ENCODE results near the gene LHPP. TPM values are rescaled to one million over a fixed set of nuclear protein-coding genes. Genes with fewer than 3 reads are reported as not detected.

LHPP gene
- total and polyA plus RNA-seq, 10 donors = 16.8 to 36.8 (median 23.5) TPM

GRCh38 chr10:124566981-124567835 lies 105.6 kb downstream of the LHPP start:
- Histone ChIP-seq H3K27ac (no peak overlapping the region), H3K4me1 (peaks cover 4 to 29% (median 15%) of the 10 kb centered on the region in 6 donors), H3K36me3 (no peaks in the 10 kb centered on the region), H3K27me3 (replicated peaks in 1 of 7) (no peaks in the 10 kb centered on the region), H3K4me3 (no peak overlapping the region), H3K9me3 (no peaks in the 10 kb centered on the region)
- WGBS, 5 donors = 91 to 95% (median 92%) methylated on average over 31 to 33 of the region's 33 CpGs
- DNase-seq = peak; percentile 72
- intact Hi-C loops (cut with DNase I; ENCODE audit: low total_unique reads) = no loop called here
- TF ChIP-seq POLR2AphosphoS5 (IDR thresholded peaks at IDR 0.05) = no peak
- TF ChIP-seq, protein P1, sequence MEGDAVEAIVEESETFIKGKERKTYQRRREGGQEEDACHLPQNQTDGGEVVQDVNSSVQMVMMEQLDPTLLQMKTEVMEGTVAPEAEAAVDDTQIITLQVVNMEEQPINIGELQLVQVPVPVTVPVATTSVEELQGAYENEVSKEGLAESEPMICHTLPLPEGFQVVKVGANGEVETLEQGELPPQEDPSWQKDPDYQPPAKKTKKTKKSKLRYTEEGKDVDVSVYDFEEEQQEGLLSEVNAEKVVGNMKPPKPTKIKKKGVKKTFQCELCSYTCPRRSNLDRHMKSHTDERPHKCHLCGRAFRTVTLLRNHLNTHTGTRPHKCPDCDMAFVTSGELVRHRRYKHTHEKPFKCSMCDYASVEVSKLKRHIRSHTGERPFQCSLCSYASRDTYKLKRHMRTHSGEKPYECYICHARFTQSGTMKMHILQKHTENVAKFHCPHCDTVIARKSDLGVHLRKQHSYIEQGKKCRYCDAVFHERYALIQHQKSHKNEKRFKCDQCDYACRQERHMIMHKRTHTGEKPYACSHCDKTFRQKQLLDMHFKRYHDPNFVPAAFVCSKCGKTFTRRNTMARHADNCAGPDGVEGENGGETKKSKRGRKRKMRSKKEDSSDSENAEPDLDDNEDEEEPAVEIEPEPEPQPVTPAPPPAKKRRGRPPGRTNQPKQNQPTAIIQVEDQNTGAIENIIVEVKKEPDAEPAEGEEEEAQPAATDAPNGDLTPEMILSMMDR (IDR thresholded peaks at IDR 0.05 in 8 of 11, conservative IDR thresholded peaks at IDR 0.05 in 3 of 11) = no peak
- no peak for TF ChIP-seq POLR2A (IDR thresholded peaks at IDR 0.05)

DNA sequence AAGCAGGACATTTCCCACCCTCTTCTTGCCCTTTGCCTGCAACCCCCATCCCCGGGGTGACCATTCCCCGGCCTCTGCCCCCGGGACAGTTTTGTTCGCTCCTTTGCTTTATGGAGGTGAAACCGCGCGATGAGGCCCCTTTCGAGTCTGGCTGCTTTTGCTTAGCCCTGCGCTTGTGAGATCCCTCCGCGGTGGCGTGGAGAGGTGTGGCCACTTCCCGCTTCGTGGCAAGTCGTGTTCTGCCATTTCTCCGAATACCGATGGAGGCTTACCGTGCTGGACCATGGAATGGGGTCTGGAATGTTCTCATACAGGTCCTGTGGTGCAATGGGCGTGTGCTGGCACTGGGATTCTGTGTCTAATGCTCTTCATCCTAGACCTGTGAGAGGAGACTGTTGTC lies 106.7 kb downstream of the LHPP start:
- intact Hi-C loops (cut with DNase I; ENCODE audit: low total_unique reads) = no loop called here
- DNase-seq = peak; percentile 61
- Histone ChIP-seq H3K4me1 (peaks cover 4 to 29% (median 15%) of the 10 kb centered on the region in 6 donors), H3K27me3 (replicated peaks in 1 of 7) (no peaks in the 10 kb centered on the region), H3K27ac (no peak overlapping the region), H3K4me3 (no peak overlapping the region), H3K36me3 (no peaks in the 10 kb centered on the region), H3K9me3 (no peaks in the 10 kb centered on the region)
- TF ChIP-seq, protein P1 (IDR thresholded peaks at IDR 0.05 in 8 of 11, conservative IDR thresholded peaks at IDR 0.05 in 3 of 11) = no peak
- TF ChIP-seq POLR2A (IDR thresholded peaks at IDR 0.05) = no peak
- TF ChIP-seq POLR2AphosphoS5 (IDR thresholded peaks at IDR 0.05) = no peak
- 90 to 94% (median 92%) methylated on average over 17 to 19 of the region's 19 CpGs for WGBS, 5 donors

DNA sequence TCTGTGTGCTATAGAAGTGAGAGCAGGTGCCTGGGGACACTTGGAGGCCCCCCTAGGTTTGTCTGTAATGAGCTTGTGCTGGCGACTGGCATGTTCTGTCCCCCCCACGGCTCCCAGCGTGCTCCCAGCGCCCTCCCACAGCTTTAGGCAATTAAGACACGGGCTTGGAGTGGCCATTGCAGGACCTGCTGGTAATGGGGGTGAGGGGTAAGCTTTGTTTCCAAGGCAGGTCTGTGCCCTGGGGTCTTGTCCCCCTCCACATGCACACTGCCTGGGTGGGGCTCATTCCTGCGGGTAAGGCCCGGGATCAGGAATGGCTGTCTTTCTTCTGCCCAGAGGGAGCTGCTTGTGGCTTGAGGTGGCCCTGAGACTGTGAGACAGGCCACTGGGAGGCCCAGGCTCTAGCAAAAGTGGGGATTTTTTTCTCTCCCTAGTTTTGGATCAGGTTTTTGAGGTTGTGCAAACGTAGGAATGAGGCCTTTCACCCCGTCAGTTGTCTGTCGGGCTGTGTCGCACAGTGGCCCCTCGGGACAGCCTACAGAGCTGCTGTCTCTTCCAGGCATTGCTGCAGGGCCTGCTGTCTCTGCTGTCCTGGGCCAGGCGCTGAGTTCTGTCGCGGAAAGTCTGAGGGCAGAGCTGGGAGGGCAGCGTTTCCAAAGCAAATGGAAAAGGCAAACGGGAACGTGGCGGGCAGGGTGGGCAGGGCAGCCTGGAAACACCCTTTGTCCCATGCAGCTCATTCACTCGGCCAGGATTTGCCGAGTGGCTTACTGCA lies 107.4 kb downstream of the LHPP start:
- intact Hi-C loops (cut with DNase I; ENCODE audit: low total_unique reads) = no loop called here
- WGBS, 5 donors = 77 to 86% (median 79%) methylated on average over 13 to 21 of the region's 21 CpGs
- peaks cover 4 to 29% (median 15%) of the 10 kb centered on the region in 6 donors for H3K4me1 ChIP-seq

More for the DNA sequence above, 107.4 kb downstream of the LHPP start:
- TF ChIP-seq POLR2A (IDR thresholded peaks at IDR 0.05) (no peak), POLR2AphosphoS5 (IDR thresholded peaks at IDR 0.05) (no peak)
- TF ChIP-seq, protein P1 (IDR thresholded peaks at IDR 0.05 in 8 of 11, conservative IDR thresholded peaks at IDR 0.05 in 3 of 11) = no peak
- Histone ChIP-seq H3K9me3 (no peaks in the 10 kb centered on the region), H3K27me3 (replicated peaks in 1 of 7) (no peaks in the 10 kb centered on the region), H3K4me3 (no peak overlapping the region), H3K27ac (peak overlapping the region in 1 of 8 donors; percentile 55), H3K36me3 (no peaks in the 10 kb centered on the region)
- peak; percentile 62 for DNase-seq

Data from spleen (tissue), 11 donors.